Smooth muscle cell (in vitro differentiated cells): ENCODE data around the gene HAS3. TPM values are rescaled to one million over a fixed set of nuclear protein-coding genes. Genes with fewer than 3 reads are reported as not detected.

ENCODE experiments used
- DNase-seq: peaks from one replicate; lab custom pipeline; 2025; ENCODE audit not compliant: unreplicated experiment; lab: John Stamatoyannopoulos, UW
- H2AFZ ChIP-seq: fragments of 200-600 bp; sonication (generic); 2 replicates; pipeline ENCODE4 v1.6.0; 2016; ENCODE audit warnings: antibody characterized with exemption, low read depth, mild to moderate bottlenecking
- H3F3A ChIP-seq: fragments of 200-600 bp; sonication (generic); 2 replicates; pipeline ENCODE4 v1.6.0; 2017; ENCODE audit warnings: antibody characterized with exemption, low read depth
- H3K27ac ChIP-seq: fragments of 200-600 bp; sonication (generic); 2 replicates; pipeline ENCODE4 v1.5.1; 2016; ENCODE audit warnings: low read depth, mild to moderate bottlenecking
- H3K27me3 ChIP-seq: fragments of 200-600 bp; sonication (generic); 2 replicates; pipeline ENCODE4 v1.6.1; 2016; ENCODE audit warnings: low read depth, mild to moderate bottlenecking
- H3K36me3 ChIP-seq: fragments of 200-600 bp; sonication (generic); 2 replicates; pipeline ENCODE4 v1.5.1; 2016; ENCODE audit warnings: low read depth
- H3K4me1 ChIP-seq: fragments of 200-600 bp; sonication (generic); 2 replicates; pipeline ENCODE4 v1.5.1; 2016; ENCODE audit warnings: low read depth
- H3K4me2 ChIP-seq: fragments of 200-600 bp; sonication (generic); 2 replicates; pipeline ENCODE4 v1.6.0; 2016; ENCODE audit warnings: mild to moderate bottlenecking
- H3K4me3 ChIP-seq: fragments of 200-600 bp; sonication (generic); 2 replicates; pipeline ENCODE4 v1.5.1; 2016; ENCODE audit warnings: mild to moderate bottlenecking
- H3K79me2 ChIP-seq: fragments of 200-600 bp; sonication (generic); 2 replicates; pipeline ENCODE4 v1.6.0; 2016; ENCODE audit warnings: low read depth, mild to moderate bottlenecking
- H3K9ac ChIP-seq: fragments of 200-600 bp; sonication (generic); 2 replicates; pipeline ENCODE4 v1.6.0; 2016; ENCODE audit warnings: low read depth
- H3K9me3 ChIP-seq: fragments of 200-600 bp; sonication (generic); replicated peaks from 2 replicates; pipeline ENCODE4 v1.5.1; 2016; ENCODE audit warnings: low read depth
- H4K20me1 ChIP-seq: fragments of 200-600 bp; sonication (generic); 2 replicates; pipeline ENCODE4 v1.6.0; 2016; ENCODE audit warnings: low read depth
- WGBS: methylation state at CpG from one replicate; pipeline ENCODE4 v1.1.7; 2016; ENCODE audit warnings: low lambda C conversion rate; 5-methylcytosine and 5-hydroxymethylcytosine counted together
- polyA plus RNA-seq: library from polyadenylated mRNA; unstranded; fragments of >200 nt; fragmentation: Nextera tagmentation; extraction: Ambion mirVana; gene quantifications from 2 replicates; pipeline ENCODE4 v1.2.1, GENCODE V29; 2016
- total RNA-seq: library from RNA; depleted of rRNA; stranded (reverse); fragments of >200 nt; gene quantifications from 2 replicates; pipeline ENCODE4 v1.2.3, GENCODE V29; 2014
- TF ChIP-seq, protein P1 (sequence below): fragments of 200-600 bp; sonication (generic); IDR thresholded peaks from 2 replicates; pipeline ENCODE4 v1.5.1; 2017; ENCODE audit warnings: borderline replicate concordance, mild to moderate bottlenecking, antibody characterized with exemption; ENCODE audit not compliant: insufficient read depth, poor library complexity, severe bottlenecking

Gene HAS3
- total and polyA plus RNA-seq, 2 experiments from 2014 or later = 0.39 to 2.7 TPM

DNA sequence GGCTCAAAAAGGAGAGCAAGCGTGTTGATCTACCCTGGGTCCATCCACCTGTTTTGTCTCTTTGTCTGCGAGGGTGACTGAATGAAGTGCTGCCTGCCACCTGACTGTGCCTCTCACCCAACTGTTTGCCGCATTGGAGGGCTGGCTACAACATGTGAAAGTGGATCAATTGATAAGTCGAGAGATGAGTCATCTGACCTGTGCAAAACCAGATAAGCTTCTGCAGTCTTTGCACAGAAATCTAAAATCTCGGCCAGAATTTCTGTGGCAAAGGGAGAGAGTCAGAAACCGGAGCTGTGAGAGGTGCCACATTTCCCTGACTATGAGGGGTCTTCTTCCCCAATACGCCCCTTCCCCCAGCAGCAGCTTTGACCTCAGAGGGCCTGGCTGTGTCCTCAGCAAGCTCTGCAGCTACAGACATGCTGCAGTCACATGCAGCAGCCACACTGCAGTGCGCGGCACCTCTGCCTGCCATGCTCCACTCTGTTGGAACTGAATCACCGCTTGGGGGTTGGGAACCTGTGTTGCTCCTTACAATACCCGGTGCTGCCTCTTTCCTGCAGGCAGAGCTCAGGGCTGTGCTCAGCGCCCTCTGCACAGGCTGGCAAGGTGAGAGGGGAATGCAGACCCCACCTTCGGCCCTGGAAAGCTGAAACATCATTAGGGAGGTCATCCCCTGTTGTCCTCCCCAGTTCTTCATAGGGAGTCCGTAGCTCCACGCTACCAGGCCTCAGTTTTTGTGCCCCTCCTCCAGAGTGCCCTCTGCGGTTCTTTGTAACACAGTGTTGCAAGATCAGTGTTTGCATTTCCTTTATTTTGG lies 16.2 kb upstream of the HAS3 start:
- H3F3A ChIP-seq = no peaks in the 10 kb centered on the region
- no peak overlapping the region for H3K4me2 ChIP-seq
- H3K79me2 ChIP-seq = no peaks in the 10 kb centered on the region
- H2AFZ ChIP-seq = no peak overlapping the region
- no peaks in the 10 kb centered on the region for H3K9me3 ChIP-seq
- H3K27me3 ChIP-seq = no peaks in the 10 kb centered on the region
- no peak overlapping the region for H3K9ac ChIP-seq
- DNase-seq = no peak
- no peak overlapping the region for H3K27ac ChIP-seq
- whole genome bisulfite sequencing = 65% methylated on average over 16 of the region's 16 CpGs
- TF ChIP-seq, protein P1, sequence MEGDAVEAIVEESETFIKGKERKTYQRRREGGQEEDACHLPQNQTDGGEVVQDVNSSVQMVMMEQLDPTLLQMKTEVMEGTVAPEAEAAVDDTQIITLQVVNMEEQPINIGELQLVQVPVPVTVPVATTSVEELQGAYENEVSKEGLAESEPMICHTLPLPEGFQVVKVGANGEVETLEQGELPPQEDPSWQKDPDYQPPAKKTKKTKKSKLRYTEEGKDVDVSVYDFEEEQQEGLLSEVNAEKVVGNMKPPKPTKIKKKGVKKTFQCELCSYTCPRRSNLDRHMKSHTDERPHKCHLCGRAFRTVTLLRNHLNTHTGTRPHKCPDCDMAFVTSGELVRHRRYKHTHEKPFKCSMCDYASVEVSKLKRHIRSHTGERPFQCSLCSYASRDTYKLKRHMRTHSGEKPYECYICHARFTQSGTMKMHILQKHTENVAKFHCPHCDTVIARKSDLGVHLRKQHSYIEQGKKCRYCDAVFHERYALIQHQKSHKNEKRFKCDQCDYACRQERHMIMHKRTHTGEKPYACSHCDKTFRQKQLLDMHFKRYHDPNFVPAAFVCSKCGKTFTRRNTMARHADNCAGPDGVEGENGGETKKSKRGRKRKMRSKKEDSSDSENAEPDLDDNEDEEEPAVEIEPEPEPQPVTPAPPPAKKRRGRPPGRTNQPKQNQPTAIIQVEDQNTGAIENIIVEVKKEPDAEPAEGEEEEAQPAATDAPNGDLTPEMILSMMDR = no peak
- H3K4me3 ChIP-seq = no peak overlapping the region
- H3K36me3 ChIP-seq = no peaks in the 10 kb centered on the region
- peaks cover 6% of the 10 kb centered on the region for H3K4me1 ChIP-seq
- H4K20me1 ChIP-seq = no peaks in the 10 kb centered on the region

DNA sequence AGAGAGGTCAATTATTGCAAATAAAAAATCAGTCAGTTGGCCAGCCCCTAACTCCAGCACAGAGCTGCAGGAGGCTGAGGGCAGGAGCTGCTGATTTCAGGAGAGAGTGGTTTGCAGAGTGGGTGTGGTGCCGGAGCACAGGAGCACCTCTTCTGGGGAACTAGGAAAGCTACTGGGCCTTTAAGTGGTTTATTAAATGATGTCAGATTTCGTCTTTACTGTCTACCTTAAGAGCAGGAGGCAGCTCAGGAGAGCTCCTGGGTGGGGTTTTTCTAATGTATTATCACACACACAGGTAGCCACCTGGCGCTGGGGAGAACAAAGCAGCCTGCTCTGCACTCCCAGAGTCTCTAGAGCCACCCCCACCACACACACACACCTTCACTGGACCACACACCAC lies 11.5 kb upstream of the HAS3 start:
- H4K20me1 ChIP-seq = no peaks in the 10 kb centered on the region
- TF ChIP-seq, protein P1 = no peak
- H3K4me3 ChIP-seq = no peak overlapping the region
- H3K79me2 ChIP-seq = no peaks in the 10 kb centered on the region
- no peak overlapping the region for H2AFZ ChIP-seq
- WGBS = 75% methylated on average over 3 of the region's 3 CpGs
- no peak overlapping the region for H3K9ac ChIP-seq
- DNase-seq = no peak
- H3K36me3 ChIP-seq = no peaks in the 10 kb centered on the region
- peaks cover 4% of the 10 kb centered on the region for H3K4me1 ChIP-seq
- no peaks in the 10 kb centered on the region for H3K27me3 ChIP-seq
- no peaks in the 10 kb centered on the region for H3F3A ChIP-seq
- no peak overlapping the region for H3K27ac ChIP-seq
- H3K4me2 ChIP-seq = no peak overlapping the region
- H3K9me3 ChIP-seq = no peaks in the 10 kb centered on the region

DNA sequence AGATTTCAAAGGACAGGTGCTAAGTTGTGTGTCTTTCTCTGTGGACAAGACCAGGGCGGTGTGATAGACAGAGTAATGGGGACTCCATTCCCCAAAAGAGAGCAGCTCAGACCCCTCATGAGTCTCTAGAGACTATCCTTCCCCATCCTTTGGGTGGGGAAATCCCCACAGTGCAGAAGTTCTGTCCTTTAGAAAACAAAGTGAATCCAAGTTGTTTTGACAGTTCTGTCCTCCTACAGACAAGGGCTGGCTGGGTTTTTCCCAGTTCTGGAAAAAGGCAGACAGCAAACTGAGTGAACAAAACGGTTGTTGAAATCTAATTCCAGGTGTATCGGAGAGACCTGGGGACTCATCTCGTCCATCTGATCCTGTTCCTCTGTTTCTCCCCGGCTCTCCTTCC lies 11.0 kb upstream of the HAS3 start:
- Histone ChIP-seq H3K9me3 (no peaks in the 10 kb centered on the region), H3K36me3 (no peaks in the 10 kb centered on the region), H3K4me1 (no peaks in the 10 kb centered on the region), H2AFZ (no peak overlapping the region), H3K79me2 (no peaks in the 10 kb centered on the region), H3K27me3 (no peaks in the 10 kb centered on the region), H3K27ac (no peak overlapping the region), H3K4me2 (no peak overlapping the region), H3K9ac (no peak overlapping the region), H3F3A (no peaks in the 10 kb centered on the region), H3K4me3 (no peak overlapping the region), H4K20me1 (no peaks in the 10 kb centered on the region)
- TF ChIP-seq, protein P1 = no peak
- DNase-seq = no peak
- 92% methylated on average over 5 of the region's 5 CpGs for WGBS

DNA sequence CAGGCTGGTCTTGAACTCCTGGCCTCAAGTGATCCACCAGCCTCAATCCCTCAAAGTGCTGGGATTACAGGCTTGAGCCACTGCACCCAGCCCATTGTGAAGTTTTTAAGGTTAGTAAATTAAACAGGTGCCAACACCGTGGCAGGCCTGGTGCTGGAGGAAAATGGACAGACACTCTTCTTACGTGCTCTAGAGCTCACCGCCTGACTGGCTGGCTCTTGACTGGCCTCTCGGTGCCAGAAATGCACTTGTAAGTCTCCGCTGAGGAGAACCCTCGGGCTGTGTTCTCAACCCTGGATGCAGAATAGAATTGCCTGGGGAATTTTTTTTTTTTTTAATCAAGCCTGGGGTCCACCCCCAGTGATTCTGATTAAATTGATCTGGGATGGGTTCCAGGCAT lies 10.3 kb upstream of the HAS3 start:
- no peak overlapping the region for H3K9ac ChIP-seq
- no peak for DNase-seq
- H3K9me3 ChIP-seq = no peaks in the 10 kb centered on the region
- no peak overlapping the region for H3K4me3 ChIP-seq
- 92% methylated on average over 6 of the region's 6 CpGs for WGBS
- H2AFZ ChIP-seq = no peak overlapping the region
- no peaks in the 10 kb centered on the region for H3K79me2 ChIP-seq
- TF ChIP-seq, protein P1 = no peak
- no peaks in the 10 kb centered on the region for H3K36me3 ChIP-seq
- H4K20me1 ChIP-seq = no peaks in the 10 kb centered on the region
- no peak overlapping the region for H3K27ac ChIP-seq
- no peaks in the 10 kb centered on the region for H3F3A ChIP-seq
- H3K4me2 ChIP-seq = no peak overlapping the region
- H3K27me3 ChIP-seq = no peaks in the 10 kb centered on the region
- no peaks in the 10 kb centered on the region for H3K4me1 ChIP-seq
